ENCODE data around the gene FXYD3.

The FXYD3 gene

DNA sequence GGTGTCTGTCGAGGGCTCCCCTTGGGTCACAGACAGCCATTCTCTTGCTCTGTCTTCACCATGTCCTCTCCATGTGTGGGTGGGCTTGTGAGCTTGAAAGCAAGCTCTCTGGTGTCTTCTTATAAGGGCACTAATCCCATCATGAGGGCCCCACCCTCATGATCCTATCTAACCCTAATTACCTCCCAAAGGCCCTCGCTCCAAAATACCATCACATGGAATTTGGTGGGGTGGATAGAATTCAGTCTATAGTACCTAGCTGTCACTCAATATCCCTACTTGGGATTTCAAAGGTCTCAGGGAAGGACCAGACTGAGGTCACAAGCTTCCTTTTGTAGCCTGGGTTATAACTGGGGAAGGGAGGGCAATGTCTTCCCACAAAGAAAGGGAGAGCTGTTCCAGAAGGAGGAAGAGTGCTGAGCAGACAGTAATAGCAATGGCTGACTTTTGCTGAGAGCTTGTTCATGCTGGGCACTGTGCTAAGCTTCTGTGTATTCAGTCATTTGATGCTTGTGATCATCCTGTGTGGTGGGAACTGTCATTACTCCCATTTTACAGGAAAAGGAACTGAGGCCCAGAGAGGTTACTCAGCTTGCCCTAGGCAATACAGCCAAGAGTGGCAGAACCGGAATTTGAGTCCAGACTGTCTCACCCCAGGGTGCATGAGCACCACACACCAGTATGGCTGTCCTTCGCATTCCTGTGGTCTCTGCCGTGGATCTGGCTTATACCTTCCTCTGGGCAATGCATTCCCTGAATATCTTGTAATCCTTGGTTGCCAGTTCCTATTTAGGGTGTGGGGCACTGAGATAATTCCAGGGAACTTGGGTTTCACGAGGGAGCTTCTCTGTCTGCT, 47.1 kb downstream of the FXYD3 start:
- DNase-seq (ENCODE audit: low read depth), result no peak

- no peak for DNase-seq (ENCODE audit: low read depth)
Observed at GRCh38 chr19:35164418-35164817, 48.8 kb downstream of the FXYD3 start.

- no peak for DNase-seq (ENCODE audit: low read depth)
Observed at GRCh38 chr19:35165200-35166058, 49.8 kb downstream of the FXYD3 start.

DNA sequence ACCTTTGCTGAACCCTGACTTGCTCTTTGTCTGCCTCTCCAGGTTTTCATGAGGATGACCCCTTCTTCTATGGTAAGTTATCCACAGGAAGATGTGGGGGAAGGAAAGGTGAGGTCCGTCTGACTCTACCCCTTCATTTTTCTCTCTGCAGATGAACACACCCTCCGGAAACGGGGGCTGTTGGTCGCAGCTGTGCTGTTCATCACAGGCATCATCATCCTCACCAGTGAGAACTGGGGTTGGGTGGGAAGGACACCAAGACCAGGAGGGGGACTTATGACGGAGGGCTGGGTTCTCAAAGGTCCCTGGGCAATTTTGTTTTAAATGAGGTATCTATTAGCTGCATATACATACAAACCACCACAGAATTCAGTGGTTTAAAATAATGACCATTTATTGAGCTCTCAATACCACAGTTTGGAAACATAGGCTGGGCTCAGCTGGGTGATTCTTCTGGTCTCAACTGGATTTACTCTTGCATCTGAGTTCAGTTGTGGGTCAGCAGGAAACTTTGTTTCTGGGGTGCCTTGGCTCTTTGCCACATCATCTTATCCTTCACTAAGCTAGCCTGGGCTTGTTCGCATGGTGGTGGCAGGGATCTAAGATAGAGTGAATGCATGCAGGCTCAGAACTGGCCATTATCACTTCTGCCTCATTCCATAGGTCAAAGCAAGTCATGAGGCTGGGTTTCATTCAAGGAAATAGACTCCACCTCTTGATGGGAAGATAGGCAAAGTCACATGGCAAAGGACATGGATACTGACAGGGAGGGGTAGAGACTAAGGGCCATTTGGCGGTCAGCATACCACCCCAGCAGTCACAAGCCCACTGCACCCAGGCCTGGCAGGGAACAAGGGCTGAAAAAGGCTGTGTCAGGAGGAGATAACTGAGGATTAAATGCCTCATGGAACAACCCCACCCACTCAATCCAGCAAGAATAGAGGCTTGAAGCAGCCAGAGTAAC, 50.8 kb downstream of the FXYD3 start:
- DNase-seq (ENCODE audit: low read depth), result no peak

GRCh38 chr19:35167251-35168119, 51.9 kb downstream of the FXYD3 start:
- DNase-seq (ENCODE audit: low read depth), result no peak

DNA sequence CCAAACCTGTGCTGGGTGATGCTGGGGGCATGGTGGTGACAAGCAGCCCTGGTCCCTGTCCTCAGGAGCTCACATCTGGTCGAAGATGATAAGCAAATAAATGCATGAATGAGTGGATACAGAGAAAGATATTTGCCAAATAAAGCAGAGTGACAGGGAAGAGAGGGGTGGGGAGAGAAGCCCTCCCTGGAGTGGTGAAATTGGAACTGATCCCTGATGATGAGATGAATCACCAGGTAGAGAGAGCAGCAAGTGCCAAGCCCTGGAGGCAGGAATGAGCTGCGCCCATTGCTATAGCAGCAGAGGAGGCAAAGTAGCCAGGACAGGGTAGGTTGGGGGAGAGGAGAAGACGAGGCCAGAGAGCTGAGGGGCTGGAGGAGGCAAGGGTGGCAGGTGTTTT, 52.6 kb downstream of the FXYD3 start:
- no peak for DNase-seq (ENCODE audit: low read depth)

- no peak for DNase-seq (ENCODE audit: low read depth)
Observed at GRCh38 chr19:35169221-35169995, 53.8 kb downstream of the FXYD3 start.

GRCh38 chr19:35170359-35171061, 54.9 kb downstream of the FXYD3 start:
- no peak for DNase-seq (ENCODE audit: low read depth)

- DNase-seq (ENCODE audit: low read depth), result no peak
Observed at GRCh38 chr19:35171730-35172129, 56.1 kb downstream of the FXYD3 start.

All from stimulated activated CD8-positive, alpha-beta memory T cell treated with anti-CD3 and anti-CD28 coated beads, Interleukin-7, amount 100 ng/mL, for 24 hours (primary cell).